Stimulated activated CD8-positive, alpha-beta memory T cell treated with anti-CD3 and anti-CD28 coated beads, Interleukin-4, amount 100 ng/mL, for 24 hours (primary cell): ENCODE results near the gene TMEM120B.
A peak's percentile ranks its signal among the peaks of the same experiment; 100 is the strongest.
"Not testable (repeated sequence)": the region's sequence is repeated elsewhere in the genome, so short reads cannot be mapped to it uniquely, and the experiment has no call there.

Experiments
- DNase-seq: peaks from one replicate; pipeline ENCODE4 v3.0.0-alpha.2; 2020; ENCODE audit warnings: low read depth

Gene TMEM120B

GRCh38 chr12:121712461-121713256 is at the start of gene TMEM120B:
TSS of gene TMEM120B (plus strand) at chr12:121712752. CDS start at chr12:121712896, 144 bp downstream.
- DNase-seq: peak; percentile 66

DNA sequence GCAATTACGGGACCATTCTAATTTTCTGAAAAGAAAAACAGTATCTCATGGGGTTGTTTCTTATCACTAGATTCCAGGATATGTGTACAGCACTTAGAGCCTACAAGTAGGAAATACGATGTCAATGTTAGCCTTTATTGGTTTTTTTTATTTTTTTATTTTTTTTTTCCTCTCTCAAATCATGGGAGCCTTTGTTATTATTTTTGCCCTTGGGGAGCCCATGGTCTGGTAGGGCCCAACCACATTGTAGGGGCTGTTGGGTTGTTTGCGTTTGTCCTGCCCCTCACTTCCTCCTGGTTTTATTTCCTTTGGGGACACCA is 49.0 kb upstream of the TMEM120B start:
- no peak for DNase-seq

GRCh38 chr12:121666829-121667228 is 45.7 kb upstream of the TMEM120B start:
- not testable (repeated sequence) for DNase-seq

DNA sequence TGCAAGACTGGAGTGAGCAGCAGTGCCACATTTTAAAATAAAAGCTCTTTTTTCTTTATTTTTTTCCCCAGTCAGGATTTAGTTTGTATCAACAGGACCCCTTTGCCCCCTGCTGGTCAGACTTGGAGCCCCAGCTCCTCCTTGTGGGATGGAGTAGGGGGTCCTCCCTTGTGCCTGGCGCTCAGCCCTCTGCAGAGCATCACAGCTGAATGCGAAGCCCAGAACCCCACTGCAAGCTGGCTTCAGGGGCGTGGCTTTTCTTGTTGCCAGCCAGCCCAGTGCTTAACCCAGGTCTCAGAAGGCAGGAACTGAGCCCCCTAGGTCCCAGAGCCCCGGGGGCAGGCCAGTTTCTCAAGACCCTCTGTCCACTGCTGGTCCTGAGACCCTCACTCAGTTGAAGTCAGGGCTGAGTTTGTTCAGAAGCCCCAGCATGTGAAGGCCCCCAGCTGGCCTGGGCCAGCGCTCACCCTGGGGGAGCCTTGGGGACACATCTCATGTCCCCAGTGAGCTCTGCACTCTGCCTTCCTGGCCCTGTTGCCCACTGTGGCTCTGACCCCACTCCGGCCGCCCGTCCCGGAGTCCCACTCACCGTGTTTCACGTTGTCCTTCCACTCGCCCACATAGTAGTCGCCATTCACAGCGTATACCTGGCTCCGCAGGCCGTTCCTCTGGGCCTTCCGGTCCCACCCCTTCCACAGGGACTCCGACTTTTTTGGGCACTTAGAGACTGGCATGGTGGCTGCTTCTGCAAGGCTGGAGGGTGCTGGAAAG is 43.6 kb upstream of the TMEM120B start:
- peak; percentile 39 for DNase-seq

DNA sequence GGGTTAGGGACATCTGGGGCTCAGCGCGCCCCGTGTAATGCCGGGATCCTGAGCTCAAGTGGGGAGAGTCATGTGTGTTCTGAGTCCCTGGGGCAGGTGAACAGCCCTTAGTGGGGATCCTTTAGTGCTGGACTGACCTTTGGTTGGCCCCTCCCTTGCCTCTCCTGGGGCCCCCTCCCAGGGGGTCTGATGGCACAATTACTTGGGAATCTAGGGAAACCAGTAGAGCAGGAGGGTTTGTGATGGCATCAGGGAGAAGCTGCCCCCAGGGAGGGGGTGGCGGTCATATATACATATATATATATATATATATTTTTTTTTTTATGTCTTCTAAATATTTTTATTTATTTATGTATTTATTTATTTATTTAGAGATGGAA is 43.0 kb upstream of the TMEM120B start, which contains the start of gene MORN3:
TSS of gene MORN3 (minus strand) at position 134 of the 380 bp plus-strand sequence. CDS start 171 bp downstream, outside the sequence.
- no peak for DNase-seq

DNA sequence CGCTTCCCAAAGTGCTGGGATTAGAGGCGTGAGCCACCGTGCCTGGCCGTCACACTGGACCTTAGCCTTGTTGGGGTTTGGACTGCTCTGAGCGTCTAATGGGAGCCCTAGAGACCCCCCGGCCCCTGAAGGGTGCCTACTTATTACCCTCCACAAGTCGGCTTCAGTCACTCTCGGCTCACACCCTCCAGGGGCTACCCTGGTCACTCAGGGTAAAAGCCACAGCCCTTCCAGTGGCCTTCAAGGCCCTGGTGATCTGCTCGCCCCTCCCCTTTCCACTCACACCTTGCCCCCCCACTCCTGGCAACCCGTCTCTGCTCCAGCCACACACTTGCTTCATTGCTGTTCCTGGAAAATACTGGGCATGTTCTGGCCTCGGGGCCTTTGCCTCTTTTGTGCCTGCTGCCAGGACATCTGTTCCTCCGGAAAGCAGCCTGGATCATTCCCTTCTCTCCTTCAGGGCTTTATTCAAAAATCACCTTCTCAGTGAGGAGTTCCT is 39.5 kb upstream of the TMEM120B start:
- DNase-seq: no peak

GRCh38 chr12:121676190-121676589 is 36.4 kb upstream of the TMEM120B start:
- DNase-seq: no peak

- DNase-seq: no peak
Measured at GRCh38 chr12:121678305-121678704, 34.2 kb upstream of the TMEM120B start.

GRCh38 chr12:121678716-121679300 is 33.7 kb upstream of the TMEM120B start:
- no peak for DNase-seq

GRCh38 chr12:121679661-121680197 is 32.8 kb upstream of the TMEM120B start:
- not testable (repeated sequence) for DNase-seq

DNA sequence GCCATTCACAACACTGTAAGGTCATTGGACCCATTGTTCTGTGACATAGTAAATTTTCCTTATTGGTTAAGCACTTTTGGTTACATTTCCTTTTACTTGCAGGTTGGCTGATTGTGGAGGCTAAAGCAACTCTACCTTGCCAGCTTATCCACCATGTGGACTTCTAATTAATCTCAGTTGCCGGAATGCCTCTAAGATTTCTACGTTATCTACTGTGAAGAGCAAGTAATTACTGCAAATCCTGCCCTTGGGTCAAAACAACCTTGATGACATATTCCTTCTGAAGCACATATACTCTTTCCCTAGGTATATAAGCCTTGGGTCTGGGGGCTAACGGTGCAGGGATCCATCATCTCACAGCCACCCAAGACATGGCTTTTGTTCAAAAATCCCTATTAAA is 23.6 kb upstream of the TMEM120B start:
- DNase-seq: no peak

DNA sequence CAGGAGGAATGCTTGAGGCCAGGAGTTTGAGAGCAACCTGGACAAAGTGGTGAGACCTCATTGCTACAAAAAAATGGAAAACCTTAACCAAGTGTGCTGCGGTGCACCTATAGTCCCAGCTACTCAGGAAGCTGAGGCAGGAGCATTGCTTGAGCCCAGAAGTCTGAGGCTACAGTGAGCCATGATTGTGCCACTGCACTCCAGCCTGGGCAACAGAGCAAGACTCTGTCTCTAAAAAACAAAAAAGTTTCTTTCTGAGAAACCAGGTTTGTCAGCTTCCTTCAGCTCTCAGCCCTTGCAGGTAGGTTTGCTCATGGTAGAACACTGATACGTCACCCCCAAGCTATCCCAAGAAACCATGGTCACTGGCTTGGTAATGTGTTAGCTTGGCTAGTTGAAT is 23.1 kb upstream of the TMEM120B start:
- no peak for DNase-seq

- DNase-seq: not testable (repeated sequence)
Measured at GRCh38 chr12:121692744-121693143, 19.8 kb upstream of the TMEM120B start.

- DNase-seq: no peak
Measured at GRCh38 chr12:121693155-121693687, 19.3 kb upstream of the TMEM120B start.

DNA sequence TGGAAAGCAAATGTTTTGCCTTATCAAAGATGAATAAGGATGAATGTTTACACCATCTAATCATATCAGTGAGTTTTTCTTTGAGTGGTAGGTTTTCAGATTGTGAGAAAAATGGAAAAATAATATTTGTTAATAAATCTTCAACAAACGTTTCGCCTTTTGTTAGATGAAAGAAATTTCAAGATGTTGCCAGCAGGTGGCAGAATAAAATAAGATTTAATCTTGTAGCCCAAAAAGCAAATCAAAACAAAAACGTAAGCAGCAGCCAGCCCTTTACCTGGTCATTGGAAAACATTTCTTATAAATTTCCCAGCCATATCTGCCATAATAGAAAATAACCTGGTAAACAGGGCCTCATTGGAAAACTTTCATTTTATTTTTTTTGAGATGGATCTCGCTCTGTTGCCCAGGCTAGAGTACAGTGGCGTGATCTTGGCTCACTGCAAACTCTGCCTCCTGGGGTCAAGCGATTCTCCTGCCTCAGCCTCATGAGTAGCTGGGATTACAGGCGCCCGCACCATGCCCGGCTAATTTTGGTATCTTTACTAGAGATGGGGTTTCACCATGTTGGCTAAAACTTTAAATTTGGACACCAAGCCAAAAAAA is 15.4 kb upstream of the TMEM120B start:
- no peak for DNase-seq

DNA sequence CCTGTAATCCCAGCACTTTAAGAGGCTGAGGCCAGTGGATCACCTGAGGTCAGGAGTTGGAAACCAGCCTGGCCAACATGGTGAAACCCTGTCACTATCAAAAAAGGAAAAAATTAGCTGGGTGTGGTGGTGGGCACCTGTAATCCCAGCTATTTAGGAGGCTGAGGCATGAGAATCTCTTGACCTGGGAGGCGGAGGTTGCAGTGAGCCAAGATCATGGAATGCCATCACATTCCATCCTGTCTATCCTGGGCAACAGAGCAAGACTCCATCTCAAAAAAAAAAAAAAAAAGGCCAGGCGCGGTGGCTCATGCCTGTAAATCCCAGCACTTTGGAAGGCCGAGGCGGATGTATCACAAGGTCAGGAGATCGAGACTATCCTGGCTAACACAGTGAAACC is 14.7 kb upstream of the TMEM120B start:
- DNase-seq: not testable (repeated sequence)

DNA sequence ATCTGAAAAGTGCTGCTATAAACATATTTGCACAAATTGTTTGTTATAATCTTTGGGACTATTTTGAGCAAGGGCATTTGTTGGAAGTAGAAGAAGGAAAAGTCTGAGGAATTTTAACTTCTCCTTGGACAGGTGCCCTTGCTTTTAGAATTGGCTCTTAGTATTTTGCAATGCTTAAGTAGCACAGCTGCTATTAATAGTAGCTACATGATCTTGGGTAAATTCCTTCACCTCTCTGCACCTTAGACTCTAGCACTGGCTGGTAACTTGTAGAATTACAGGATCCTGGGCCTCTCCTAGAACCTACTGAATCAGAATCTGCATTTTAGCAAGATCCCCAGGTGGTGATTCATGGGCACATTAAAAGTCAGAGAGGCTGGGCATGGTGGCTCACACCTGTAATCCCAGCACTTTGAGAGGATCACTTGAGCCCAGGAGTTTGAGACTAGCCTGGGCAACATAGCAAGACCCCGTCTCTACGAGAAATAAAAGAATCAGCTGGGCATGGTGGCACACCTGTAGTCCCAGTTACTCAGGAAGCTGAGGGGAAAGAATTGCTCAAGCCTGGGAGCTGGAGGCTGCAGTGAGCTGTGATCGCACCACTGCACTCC is 10.8 kb upstream of the TMEM120B start:
- no peak for DNase-seq

DNA sequence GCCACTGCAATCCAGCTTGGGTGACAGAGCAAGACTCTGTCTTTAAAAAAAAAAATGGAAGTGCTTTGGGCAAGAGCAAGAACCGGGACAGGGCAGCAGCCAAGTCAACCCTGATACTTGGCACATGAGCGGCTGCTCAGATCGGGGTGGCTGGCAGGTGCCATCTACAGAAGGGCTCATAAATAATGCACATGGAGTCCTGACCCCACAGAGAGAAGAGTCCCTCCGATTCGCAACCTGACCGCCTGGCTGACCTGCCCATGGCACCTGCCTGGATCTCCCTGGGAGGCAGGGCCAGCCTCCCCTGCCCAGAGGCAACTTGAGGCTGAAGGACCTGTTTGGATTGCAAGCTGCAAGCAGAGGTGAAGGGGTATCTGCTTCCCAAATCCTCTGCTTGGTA is 9.6 kb upstream of the TMEM120B start:
- no peak for DNase-seq

- DNase-seq: no peak
Measured at GRCh38 chr12:121705514-121705913, 7.0 kb upstream of the TMEM120B start.

GRCh38 chr12:121708313-121709063 is 4.1 kb upstream of the TMEM120B start:
- no peak for DNase-seq

- DNase-seq: not testable (repeated sequence)
Measured at GRCh38 chr12:121709064-121709424, 3.5 kb upstream of the TMEM120B start.
